C4-2B (cell line): ENCODE data around the gene TLCD1.
A peak's percentile ranks its signal among the peaks of the same experiment; 100 is the strongest.

Experiments used
- H3K27ac ChIP-seq: fragments of 450-650 bp; 2 replicates; pipeline ENCODE4 v1.5.1; 2017
- CTCF ChIP-seq: fragments of 450-650 bp; conservative IDR thresholded peaks from 2 replicates; pipeline ENCODE4 v1.5.1; 2017; ENCODE audit warnings: mild to moderate bottlenecking
- ZFX ChIP-seq: fragments of 450-650 bp; IDR thresholded peaks from 2 replicates; pipeline ENCODE4 v1.6.1; 2017

TLCD1 gene

GRCh38 chr17:28726226-28726626 lies at the start of gene TLCD1:
TLCD1 (minus strand) TSS chr17:28726233; CDS start chr17:28726097, 136 bp downstream.
- peak within 1 kb of the TSS; percentile 97 for H3K27ac ChIP-seq
- no peak for TF ChIP-seq CTCF
- no peak for TF ChIP-seq ZFX

GRCh38 chr17:28774206-28774605 lies 48.2 kb upstream of the TLCD1 start:
- no peak for TF ChIP-seq CTCF
- TF ChIP-seq ZFX = no peak
- no peak overlapping the region for H3K27ac ChIP-seq

DNA sequence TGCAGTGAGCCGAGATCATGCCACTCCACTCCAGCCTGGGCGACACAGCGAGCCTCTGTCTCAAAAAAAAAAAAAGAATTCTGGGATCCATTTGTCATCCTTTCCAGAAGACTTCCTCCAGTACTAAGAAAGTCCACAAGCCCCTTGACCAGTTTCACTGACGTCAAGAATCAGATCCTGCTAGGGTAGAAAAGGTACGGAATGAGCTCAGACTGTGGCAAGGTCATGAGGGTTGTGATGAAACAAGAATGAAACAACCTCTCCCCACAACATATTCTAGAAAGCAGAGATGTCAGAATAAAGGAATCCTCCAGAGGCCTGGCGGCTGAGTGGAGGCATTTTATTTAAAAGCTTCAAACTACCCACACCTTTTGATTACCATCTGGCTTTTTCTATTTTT lies 47.7 kb upstream of the TLCD1 start:
- no peak overlapping the region for H3K27ac ChIP-seq
- no peak for TF ChIP-seq ZFX
- TF ChIP-seq CTCF = no peak

DNA sequence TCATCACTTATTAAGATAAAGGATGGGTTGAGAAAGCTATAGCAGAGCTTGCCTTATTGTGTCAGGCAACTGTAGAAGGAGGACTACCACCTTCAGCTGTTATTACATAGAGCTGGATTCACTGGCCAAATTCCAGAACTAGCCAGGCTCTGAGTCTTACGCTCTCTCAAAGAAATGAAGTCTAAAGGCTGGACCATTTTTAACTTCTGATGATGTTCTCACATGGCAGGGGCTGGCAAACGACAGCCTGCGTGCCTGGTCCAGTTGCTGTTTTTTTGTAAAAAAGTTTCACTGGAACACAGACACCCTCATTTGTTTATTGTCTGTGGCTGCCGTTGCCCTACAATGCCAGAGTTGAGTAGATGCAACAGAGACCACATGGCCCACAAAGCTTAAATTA lies 39.0 kb upstream of the TLCD1 start:
- H3K27ac ChIP-seq = no peak overlapping the region
- TF ChIP-seq CTCF = no peak
- TF ChIP-seq ZFX = no peak

DNA sequence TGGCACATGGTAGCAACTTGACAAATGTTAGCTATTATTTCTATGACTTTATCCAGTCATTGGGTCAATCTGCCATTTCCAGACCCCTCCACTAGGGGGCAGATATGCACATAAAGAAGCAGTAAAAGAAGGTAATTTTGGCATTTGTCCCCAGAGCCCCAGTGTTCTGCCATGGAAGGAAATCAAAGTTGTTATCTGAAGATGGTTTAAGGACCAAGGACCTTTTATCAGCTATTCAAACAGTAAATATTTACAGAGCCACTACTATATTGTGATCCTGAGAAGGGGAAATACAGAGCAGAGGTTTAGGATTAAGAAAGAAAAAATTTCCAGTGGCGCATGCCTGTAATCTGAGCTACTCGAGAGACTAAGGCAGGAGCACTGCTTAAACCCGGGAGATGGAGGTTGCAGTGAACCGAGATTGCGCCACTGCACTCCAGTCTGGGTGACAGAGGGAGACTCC lies 37.8 kb upstream of the TLCD1 start:
- peak overlapping the region; percentile 60 for H3K27ac ChIP-seq
- TF ChIP-seq CTCF (peak; percentile 94), ZFX (no peak)

DNA sequence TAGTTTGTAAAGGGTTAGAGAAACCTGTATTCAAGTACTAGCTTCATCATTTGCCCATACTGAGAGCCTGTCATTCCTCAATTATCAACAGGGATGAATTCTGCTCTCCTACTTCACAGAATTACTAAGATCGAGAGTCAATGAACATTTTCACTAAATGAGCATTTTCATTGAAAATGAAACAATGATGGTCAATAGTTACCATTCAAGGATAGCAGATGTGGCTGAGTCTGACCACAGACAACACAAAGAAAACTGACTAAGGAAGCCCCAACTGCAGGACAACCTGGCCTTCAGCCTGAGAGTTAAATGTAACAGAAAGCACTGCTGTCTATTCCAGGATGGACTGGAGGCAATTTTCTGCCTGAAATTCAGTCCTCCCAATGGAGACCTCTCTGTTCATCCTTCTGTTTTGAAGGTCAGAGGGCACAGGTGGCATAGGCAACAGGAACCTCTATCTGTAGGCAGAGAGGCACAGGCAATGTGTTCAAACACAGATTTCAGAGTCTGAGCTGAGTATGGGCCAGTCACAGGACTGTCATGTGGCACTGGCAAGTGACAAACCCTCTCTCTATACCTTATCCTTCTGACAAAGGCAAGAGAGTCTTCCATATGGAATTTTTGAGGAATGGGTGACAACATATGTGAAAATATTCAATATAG lies 37.2 kb upstream of the TLCD1 start:
- no peak overlapping the region; the same call in 1 of the 2 replicates for H3K27ac ChIP-seq

More for the DNA sequence above, 37.2 kb upstream of the TLCD1 start:
- TF ChIP-seq ZFX (no peak), CTCF (no peak)
